GM18508 (cell line): ENCODE data around the gene EVA1A.

Experiments used
- ATAC-seq: cut with Tn5 transposase; IDR thresholded peaks from one replicate; pipeline ENCODE4 v1.9.1; 2021; ENCODE audit warnings: moderate number of reproducible peaks; ENCODE audit not compliant: insufficient read depth, unreplicated experiment

EVA1A gene

DNA sequence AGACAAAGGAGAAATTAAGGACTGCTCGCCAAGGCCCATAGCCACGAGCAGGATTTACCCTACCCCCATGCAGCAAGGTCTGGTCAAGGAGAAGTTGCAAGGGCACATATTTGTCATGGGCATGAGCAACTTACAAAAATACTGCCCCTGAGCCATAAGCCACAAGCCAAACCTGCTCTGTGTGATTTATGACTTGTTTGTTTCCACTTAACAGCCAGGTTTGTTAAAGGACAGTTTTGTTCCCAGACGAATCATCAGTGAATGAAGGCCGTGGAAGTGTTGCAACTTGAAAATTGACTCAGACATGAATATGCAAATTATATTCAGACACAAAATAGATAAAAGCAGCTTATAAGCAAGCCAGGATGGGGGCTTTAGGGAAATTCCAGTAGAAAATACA is 31.3 kb upstream of the EVA1A start:
- no peak for ATAC-seq

DNA sequence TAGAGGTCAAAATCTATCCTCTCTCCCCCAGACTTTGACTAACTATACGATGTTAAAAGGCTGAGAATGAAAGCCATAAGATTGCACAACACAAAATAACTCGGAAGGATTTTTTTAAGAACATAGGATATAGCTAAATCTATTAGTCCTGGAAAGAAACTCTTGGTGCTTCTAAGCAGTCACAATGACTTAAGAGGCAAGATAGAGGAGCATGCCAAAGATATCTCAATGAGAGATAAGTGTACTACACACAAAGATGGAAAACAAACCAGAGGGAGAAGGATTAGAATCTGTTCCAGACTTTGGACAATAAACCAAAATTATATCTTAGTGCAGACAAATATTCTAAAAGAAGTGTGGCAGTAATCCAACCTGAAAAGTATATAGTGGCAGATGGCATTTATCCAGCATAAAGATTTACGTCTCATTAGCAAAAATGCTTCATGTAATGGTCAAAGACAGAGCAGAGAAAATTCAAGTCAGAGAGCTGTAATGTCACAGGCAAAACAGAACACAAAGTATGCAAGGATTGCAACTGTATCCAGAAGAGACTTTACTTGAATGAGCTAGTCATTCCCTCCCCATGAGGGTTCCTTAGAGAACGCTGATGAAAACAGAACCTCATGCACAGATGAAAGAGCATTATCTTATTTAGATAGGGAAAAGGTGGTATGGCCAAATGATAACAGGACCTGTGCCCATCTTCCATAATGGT is 28.8 kb upstream of the EVA1A start:
- no peak for ATAC-seq

DNA sequence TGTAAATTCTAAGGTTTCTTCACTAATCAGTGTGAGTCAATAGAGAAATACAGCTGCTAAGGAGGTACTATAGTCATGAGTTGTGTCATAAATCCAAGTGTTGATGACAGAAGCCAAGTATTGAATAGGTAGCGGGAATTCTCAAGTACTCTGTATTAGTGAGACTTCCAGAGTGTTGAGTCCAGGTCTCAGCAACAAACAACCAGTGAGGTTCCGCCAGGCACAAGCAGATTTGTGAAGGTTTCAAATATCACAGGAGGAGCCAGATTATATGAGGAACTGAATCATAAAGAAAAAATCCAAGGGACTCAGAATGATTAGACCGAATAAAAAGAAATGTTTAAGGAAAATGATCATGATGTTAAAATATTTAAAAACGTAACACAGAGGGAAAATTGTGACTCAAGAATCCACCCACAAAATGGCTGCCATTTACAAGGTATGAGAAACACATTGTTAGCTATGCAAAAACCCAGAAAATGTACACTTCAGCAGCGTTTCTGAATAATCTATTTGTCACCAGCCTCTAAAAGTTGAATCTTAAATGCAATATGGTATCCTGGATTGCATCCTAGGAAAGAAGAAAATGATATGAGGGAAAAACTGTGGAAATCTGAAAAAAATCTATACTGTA is 27.3 kb upstream of the EVA1A start:
- no peak for ATAC-seq

DNA sequence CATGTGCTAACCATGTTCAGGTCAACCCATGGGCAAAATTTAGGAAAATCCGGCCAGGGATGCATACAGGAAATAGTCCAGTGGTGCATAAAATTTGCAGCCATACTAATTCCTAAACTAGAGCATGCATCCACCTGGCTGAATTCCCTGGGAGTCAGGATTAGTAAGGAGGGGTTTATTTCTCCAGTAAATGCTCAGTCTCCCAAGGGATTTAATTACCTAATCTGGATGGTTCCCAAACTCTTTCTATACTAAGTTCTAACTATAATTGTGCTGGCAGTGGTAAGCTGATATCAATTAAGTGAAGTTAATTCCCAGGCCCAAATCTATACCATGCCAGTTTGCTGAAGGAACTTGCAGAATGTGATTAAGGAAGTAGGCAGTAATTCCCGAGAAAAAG is 26.2 kb upstream of the EVA1A start:
- ATAC-seq = no peak

DNA sequence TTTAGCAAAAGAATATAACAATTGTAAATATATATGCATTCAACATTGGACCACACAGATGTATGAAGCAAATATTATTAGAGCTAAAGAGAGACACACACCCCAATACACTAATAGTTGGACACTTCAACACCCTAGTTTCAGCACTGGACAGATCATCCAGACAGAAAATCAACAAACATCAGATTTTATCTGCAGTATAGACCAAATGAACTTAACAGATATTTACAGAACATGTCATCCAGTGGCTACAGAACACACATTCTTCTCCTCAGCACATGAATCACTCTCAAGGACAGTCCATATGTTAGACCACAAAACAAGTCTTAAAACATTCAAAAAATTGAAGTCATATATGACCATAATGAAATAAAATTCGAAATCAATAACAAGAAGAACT is 22.1 kb upstream of the EVA1A start:
- ATAC-seq = no peak

DNA sequence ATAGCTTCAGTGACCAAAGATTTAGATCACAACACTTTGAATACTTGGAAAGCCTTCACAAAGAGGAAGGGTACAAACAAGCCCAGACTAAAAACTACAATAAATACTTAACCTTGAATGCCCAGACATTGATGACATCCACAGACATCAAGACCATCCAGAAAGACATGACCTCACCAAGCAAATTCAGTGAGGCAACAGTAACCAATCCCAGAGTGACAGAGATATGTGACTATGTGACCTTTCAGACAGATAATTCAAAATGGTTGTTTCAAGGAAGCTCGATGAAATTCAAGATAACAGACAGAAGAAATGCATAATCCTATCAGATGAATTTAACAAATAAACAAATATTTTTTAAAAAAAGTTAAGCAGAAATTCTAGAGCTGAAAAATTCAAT is 19.9 kb upstream of the EVA1A start:
- no peak for ATAC-seq

DNA sequence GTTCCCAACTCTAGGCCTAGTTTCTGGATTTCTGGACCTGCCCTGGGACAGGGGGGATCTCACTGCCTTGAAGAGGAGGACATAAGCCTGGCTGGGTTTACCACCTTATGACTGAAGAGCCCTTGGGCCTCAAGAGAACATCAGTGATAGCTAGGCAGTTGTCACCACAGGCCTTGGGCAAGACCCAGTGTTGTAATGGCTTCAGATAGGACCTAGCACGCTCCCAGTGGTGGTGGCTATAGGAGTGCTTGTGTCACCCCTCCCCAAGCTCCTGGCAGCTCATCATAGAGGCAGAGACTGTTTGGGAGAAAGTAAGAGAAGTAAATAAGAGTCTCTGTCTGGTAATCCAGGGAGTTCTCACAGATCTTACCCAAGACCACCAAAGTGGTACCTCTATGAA is 19.4 kb upstream of the EVA1A start:
- no peak for ATAC-seq

DNA sequence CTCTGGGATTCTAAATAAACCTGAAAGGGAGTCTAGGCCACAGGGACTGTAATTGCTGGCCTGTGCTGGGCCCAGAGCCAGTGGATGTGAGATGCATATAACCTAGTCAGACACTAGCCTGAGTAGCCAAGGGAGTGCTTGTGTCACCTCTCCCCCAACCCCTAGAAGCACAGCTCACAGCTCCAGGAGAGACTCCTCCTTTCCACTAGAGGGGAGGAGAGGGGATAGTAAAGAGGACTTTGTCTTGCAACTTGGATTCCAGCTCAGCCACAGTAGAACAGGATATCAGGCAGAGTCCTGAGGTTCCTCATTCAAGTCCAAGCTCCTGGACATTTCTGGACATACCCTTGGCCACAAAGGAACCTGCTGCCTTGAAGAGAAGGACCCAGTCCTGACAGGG is 18.4 kb upstream of the EVA1A start:
- no peak for ATAC-seq

DNA sequence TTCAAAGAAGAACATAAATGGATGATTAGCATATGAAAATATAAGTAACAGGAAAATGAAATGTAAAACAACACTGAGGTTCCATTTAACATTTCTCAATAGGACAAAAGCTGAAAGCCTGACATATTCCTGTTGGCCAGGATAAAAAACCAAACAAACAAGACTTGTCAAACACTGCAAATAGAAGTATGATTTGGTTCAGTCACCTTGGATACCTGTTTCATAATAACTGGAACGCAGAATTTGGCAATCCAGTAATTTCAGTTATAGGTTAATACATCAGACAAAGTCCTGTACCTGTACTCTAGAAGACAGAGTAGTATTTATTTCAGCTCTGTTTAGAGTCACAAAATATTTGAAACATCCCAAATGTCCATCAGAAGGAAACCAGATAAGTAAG is 16.5 kb upstream of the EVA1A start:
- ATAC-seq = no peak

DNA sequence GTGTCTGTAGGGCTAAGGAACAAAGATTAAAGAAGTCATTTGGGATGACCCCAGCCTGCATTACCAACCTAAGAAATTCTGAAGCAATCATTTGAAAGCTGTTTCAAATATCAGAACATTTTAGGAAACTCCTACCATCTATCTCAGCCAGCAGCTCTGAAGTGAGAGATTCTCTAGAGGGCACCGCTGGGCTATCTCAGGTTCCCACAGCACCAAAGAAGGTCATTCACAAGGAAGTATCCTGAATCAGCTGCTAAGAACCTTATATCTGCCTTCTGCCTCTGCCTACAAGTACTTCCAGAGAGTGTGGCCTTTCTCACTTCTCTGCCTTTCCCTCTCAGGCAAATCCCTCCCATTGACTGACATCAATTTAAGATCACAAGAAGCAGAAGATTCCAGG is 13.4 kb upstream of the EVA1A start:
- no peak for ATAC-seq

DNA sequence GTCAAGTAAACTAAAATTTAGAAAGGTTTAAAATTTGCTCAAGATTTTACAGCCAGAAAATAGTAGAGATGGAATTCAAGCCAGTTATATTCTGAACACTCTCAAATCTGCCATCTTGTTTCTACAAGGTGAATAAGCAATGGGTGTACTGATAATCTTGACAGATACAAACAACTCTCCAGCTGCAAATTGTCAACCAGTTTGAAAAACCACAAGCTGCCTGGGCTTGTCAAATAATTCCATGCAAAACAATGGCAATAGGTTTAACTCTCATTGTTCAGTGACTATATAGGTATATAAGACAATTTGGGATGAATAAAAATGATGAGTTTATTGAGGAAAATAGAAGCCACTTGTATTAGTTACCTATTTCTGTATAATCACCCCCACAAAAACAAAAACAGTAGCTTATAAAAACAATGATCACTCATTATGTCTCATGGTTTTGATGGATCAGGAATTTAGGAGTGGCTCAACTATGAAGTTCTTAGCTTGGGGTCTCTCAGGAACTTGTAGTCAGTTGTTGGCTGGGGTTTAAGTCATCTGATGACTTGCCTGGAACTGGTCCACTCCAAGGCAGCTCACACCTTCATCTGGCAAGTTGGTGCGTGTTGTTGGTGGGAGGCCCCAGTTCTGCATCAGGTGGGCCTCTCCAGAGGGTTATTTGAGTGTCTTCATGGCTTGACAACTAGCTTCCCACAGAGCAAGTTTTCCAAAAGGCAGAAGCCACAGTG is 12.6 kb upstream of the EVA1A start:
- no peak for ATAC-seq

DNA sequence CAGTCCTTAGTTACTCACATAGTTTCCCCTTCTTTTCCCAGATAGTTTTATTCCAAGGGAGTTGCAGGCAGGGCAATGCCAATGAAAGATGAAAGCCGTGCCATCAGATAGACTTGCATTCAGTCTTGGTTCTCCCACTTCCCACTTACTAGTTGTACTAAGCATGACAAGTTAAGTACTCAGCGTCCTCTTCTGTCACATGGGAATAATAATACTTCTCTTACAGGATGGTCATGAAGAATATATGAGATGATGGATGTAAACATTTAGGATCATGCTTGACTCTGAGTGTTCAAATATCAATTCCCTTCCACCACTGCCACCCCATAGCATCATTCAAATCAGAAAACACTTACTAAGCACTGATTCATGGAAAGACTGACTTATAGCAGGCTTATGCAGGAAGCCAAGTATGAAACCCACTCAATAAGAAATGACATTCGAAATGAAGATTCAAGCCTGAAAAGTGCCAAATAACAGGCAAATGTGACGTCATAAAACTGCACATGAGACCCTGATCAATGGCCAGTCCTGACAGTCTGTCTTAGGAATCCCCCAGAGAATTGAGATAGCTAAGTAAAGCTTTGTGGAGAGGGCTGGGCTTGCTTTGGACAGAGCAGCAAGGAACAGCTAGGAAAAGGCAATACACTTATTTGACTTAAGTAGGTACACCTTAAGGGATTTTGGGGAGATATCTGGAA is 11.1 kb upstream of the EVA1A start:
- ATAC-seq = no peak

DNA sequence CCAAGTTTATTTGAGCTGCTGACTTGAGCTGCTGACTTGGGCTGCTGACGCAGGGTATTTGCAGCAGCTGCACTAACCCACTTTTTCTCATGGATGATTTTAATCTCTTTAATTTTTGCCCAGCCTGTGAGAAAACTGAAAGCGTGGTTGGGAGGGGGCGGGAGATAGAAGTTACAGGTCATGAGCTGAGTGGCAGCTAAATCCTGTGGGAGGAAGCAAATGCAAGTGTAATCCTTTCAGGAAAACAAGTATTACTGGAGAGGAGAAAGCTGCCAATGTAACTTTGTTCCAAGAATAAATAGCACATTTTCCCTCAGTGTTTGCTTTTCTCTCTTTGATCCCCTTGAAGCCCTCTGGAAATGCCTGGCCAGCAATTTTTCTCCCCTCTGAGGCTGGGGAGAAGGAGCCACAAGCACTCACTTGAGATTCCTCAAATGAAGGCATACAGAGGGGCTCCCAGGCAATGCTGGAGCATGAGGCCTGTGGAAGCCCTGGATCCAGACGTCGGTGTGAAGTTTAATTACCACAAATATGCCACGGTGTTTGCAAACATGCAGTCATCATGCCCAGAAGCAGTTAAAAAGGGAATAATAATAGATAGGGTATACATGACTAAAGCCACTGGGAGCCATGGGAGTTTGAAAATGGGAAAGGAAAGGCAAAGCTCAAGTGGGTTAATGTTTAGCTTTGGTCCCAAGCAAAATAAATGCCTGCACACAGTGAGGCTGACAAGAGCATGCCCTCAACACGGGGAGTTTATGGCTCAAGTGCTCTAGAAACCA is 10.4 kb upstream of the EVA1A start:
- no peak for ATAC-seq

DNA sequence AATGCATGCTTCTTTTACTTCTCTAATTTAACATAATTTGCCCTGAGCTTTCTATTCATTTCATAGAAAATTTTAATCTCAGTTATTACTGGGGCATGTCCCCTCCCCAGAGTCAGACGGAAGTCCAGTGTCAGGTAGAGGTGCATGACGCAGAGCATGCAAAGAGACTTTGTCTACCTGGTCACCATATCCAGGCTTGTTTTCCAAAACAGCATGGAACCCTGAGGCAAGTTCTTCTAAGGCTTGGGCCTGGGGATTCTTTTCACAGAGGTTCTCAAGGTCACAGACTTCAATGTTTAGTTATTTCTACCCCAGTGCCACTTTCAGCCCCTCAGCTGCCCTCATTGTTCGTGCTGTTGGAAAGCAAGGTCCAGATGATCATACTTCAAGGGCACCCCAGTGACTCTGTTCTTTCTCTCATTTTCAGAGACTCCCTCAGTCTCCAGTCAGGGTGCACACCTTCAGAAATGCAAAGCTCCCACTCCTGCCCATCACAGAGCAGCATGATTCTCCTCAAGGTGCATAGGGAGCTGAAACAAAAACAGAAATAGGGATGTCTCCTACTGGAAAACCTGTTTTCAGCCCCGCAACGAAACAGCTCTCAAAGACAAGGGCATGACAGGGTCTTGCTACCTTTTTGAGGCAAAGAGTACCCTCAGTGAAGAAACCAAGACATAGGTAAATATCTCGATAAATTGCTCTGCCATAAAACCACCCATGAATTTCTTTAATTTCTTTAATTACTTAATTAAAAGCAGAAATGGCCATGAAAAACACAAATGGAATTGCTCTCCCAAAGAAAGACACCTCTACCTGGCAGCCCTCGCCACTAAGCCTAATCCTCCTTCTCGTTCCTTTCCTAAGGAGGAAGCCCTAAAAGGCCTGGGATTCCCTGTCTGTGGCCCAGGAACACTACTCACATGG is 9.5 kb upstream of the EVA1A start:
- ATAC-seq = no peak

DNA sequence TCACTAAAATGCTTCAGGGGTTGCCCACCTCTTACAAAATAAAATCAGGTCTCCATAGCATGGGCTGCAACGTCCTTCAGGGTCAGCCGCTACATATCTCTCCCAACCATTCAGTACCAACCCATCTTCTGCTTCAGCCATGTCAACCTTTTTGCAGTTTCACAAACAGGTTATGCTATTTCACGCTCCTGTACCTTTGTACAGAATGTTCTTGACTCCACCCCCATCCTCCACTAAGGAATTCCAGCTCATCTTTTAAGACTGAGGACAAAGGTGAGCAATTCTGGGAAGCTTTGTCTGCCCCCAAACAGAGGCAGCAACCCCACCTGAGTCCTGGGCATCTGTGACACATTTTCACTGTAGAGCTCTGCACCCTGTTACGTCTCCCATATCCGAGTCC is 8.8 kb upstream of the EVA1A start:
- ATAC-seq = no peak

DNA sequence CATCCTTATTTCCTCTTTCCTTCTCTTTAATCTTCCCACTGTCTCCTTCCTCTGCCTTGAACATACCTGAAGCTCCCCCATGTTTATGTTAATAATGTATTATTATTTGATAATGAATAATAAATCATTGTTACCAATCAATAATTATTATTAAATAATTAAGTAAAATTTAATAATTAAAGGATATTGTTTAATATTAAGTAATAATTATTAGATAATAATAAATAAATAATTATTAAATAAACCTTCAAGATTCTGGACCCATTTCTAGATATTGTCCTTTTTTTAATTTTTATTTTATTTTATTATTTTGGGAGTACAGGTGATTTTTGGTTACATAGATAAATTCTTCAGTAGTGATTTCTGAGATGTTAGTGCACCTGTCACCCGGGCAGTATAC is 7.4 kb upstream of the EVA1A start:
- ATAC-seq = no peak

DNA sequence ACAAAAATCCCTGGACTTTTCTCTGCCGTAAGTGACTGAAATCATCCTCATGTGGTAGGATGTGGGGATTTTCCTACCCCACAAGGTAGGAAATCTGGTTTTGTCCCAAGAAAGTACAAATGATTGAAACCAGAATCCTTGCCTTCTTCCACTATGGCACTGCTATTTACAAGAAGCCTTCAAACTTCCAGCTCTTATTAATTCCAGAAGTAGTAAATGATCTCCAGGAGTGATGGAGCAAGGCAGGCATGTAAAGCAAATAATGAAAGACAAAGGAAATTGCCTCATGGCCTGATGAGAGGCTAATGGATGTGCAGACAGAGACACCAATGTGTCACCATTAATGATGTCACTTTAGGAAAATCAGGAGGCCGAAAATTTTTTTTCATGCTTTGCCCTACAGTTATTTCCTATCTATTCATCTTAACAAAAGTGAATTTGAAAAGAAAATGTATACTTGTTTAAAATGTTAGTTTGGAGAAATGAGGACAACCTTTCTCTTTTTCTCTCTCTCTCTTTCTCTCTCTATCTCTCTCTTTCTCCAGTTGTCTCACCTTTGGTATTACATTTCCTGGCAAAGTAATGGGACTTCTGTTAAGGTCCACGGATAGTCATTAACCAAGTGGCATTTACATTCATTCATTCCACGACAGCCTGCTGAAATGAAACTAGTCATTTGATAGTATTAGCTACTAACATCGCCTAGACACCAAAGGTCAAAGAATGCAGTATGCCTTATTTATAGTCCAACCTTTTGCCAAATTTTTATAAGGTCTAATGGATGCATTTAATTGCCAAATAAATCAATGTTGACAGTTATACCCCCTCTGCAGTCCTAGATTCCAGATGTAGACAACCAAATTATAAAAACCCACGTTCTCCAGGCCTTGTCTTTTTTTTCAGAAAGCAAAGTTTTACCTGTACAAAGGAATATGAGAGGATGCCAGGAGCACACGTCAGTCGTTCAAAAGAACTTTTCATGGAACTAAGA is 5.0 kb upstream of the EVA1A start:
- no peak for ATAC-seq

DNA sequence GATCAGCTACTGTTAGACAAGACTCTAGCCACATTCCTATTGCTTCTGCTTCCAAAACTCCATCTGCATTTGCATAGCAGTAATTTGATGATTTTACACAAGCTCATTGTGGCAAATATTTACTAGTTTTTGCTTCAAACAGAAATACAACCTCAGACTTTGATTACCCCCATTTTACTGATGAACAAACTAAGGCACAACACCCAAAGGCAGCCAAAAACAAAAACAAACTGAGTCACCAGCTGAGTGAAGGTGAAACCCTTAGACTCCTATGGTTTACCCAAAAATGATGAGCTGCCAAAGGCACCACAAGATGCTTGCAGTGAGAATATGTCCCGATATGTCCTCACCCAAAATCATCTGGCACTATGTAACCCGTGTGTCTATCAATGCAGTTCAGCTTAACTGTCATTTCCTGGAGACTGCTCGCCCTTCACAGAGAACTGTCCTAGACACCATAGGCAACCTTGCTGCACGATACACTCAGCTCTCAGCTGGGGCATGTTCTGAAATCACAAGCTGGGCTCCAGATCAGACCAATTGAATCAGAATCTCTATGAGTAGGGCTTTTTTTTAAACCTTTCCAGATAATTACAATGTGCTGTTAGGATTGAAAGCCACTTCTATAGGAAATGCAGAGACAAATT is 4.1 kb upstream of the EVA1A start:
- ATAC-seq = no peak
